ENCODE measurements around the gene KLHL9. TPM values are rescaled to one million over a fixed set of nuclear protein-coding genes. Genes with fewer than 3 reads are reported as not detected.
"Not testable (repeated sequence)": the region's sequence is repeated elsewhere in the genome, so short reads cannot be mapped to it uniquely, and the experiment has no call there.

The KLHL9 gene
- total RNA-seq (10 to 100 TPM in 4 of 5 donors, 1 to 10 TPM in 1; 4.1 to 35.7 (median 14.5) TPM), polyA plus RNA-seq (1 to 10 TPM; 5.4 to 6.3 (median 6.0) TPM)
- long read RNA-seq, donor 1, full-length matches to known transcripts: 19 of 19 reads
- long read RNA-seq, donor 1, partial matches to known transcripts: 0 of 19 reads
- long read RNA-seq, donor 1, other reads (novel, unspliced or antisense): 0 of 19 reads
- long read RNA-seq, donor 2, full-length matches to known transcripts: 15 of 15 reads
- long read RNA-seq, donor 2, partial matches to known transcripts: 0 of 15 reads
- long read RNA-seq, donor 2, other reads (novel, unspliced or antisense): 0 of 15 reads
- long read RNA-seq, donor 3, full-length matches to known transcripts: 8 of 8 reads
- long read RNA-seq, donor 3, partial matches to known transcripts: 0 of 8 reads
- long read RNA-seq, donor 3, other reads (novel, unspliced or antisense): 0 of 8 reads
- long read RNA-seq, donor 4, full-length matches to known transcripts: 3 of 3 reads
- long read RNA-seq, donor 4, partial matches to known transcripts: 0 of 3 reads
- long read RNA-seq, donor 4, other reads (novel, unspliced or antisense): 0 of 3 reads
- long read RNA-seq, donor 5, full-length matches to known transcripts: 24 of 24 reads
- long read RNA-seq, donor 5, partial matches to known transcripts: 0 of 24 reads
- long read RNA-seq, donor 5, other reads (novel, unspliced or antisense): 0 of 24 reads
- long read RNA-seq, donor 6, full-length matches to known transcripts: 44 of 44 reads
- long read RNA-seq, donor 6, partial matches to known transcripts: 0 of 44 reads
- long read RNA-seq, donor 6, other reads (novel, unspliced or antisense): 0 of 44 reads
- long read RNA-seq, donor 7, full-length matches to known transcripts: 37 of 37 reads
- long read RNA-seq, donor 7, partial matches to known transcripts: 0 of 37 reads
- long read RNA-seq, donor 7, other reads (novel, unspliced or antisense): 0 of 37 reads
- long read RNA-seq, donor 8, full-length matches to known transcripts: 21 of 21 reads
- long read RNA-seq, donor 8, partial matches to known transcripts: 0 of 21 reads
- long read RNA-seq, donor 8, other reads (novel, unspliced or antisense): 0 of 21 reads
- long read RNA-seq, donor 9, full-length matches to known transcripts: 31 of 31 reads
- long read RNA-seq, donor 9, partial matches to known transcripts: 0 of 31 reads
- long read RNA-seq, donor 9, other reads (novel, unspliced or antisense): 0 of 31 reads
- long read RNA-seq, donor 10, full-length matches to known transcripts: 8 of 8 reads
- long read RNA-seq, donor 10, partial matches to known transcripts: 0 of 8 reads
- long read RNA-seq, donor 10, other reads (novel, unspliced or antisense): 0 of 8 reads

- intact Hi-C loops (cut with DNase I; ENCODE audit: low total_unique reads): no loop called here
- 0 to 1% (median 0%) methylated on average over 22 to 55 of the region's 55 CpGs for WGBS, 5 donors
- Histone ChIP-seq H3K36me3 (peaks cover 0 to 10% (median 0%) of the 10 kb centered on the region in 4 donors), H3K27me3 (no peaks in the 10 kb centered on the region), H3K9me3 (no peaks in the 10 kb centered on the region), H3K4me3 (peak within 1 kb of the TSS; percentile 66 to 79 (median 72)), H3K27ac (peak within 1 kb of the TSS; percentile 88 to 95 (median 93)), H3K4me1 (peaks cover 26 to 52% (median 41%) of the 10 kb centered on the region in 4 donors)
- TF ChIP-seq POLR2A (IDR thresholded peaks at IDR 0.05) (peak in 1 of 4 donors; percentile 42), POLR2AphosphoS5 (IDR thresholded peaks at IDR 0.05) (peak; percentile 64 to 87 (median 85)), EP300 (IDR thresholded peaks at IDR 0.05) (no peak)
- TF ChIP-seq, protein P1, sequence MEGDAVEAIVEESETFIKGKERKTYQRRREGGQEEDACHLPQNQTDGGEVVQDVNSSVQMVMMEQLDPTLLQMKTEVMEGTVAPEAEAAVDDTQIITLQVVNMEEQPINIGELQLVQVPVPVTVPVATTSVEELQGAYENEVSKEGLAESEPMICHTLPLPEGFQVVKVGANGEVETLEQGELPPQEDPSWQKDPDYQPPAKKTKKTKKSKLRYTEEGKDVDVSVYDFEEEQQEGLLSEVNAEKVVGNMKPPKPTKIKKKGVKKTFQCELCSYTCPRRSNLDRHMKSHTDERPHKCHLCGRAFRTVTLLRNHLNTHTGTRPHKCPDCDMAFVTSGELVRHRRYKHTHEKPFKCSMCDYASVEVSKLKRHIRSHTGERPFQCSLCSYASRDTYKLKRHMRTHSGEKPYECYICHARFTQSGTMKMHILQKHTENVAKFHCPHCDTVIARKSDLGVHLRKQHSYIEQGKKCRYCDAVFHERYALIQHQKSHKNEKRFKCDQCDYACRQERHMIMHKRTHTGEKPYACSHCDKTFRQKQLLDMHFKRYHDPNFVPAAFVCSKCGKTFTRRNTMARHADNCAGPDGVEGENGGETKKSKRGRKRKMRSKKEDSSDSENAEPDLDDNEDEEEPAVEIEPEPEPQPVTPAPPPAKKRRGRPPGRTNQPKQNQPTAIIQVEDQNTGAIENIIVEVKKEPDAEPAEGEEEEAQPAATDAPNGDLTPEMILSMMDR (IDR thresholded peaks at IDR 0.05): no peak
- peak; percentile 93 to 98 for DNase-seq
These were observed at the start of gene KLHL9 for GRCh38 chr9:21334701-21335632. Gene KLHL9, minus strand, starts transcription at chr9:21335404. Its CDS starts 545 bp downstream, at chr9:21334859.

- Histone ChIP-seq H3K27ac (no peak overlapping the region), H3K4me1 (peaks cover 0 to 11% (median 0%) of the 10 kb centered on the region in 4 donors), H3K36me3 (no peaks in the 10 kb centered on the region), H3K9me3 (no peaks in the 10 kb centered on the region), H3K27me3 (peaks cover 0 to 46% (median 6%) of the 10 kb centered on the region in 3 donors), H3K4me3 (no peak overlapping the region)
- 37 to 51% (median 47%) methylated on average over 4 of the region's 4 CpGs for WGBS, 5 donors
- intact Hi-C loops (cut with DNase I; ENCODE audit: low total_unique reads): no loop called here
- no peak for DNase-seq
- TF ChIP-seq EP300 (IDR thresholded peaks at IDR 0.05) (no peak), POLR2AphosphoS5 (IDR thresholded peaks at IDR 0.05) (no peak), POLR2A (IDR thresholded peaks at IDR 0.05) (no peak)
- TF ChIP-seq, protein P1 (IDR thresholded peaks at IDR 0.05): no peak
These were observed 48.4 kb upstream of the KLHL9 start for GRCh38 chr9:21383627-21384026.

- Histone ChIP-seq H3K4me3 (no peak overlapping the region), H3K36me3 (no peaks in the 10 kb centered on the region), H3K9me3 (no peaks in the 10 kb centered on the region), H3K27ac (no peak overlapping the region), H3K4me1 (peaks cover 0 to 11% (median 0%) of the 10 kb centered on the region in 4 donors), H3K27me3 (peaks cover 0 to 34% (median 6%) of the 10 kb centered on the region in 3 donors)
- DNase-seq: peak in 1 of 2 donors; percentile 23
- intact Hi-C loops (cut with DNase I; ENCODE audit: low total_unique reads): no loop called here
- no peak for TF ChIP-seq POLR2AphosphoS5 (IDR thresholded peaks at IDR 0.05)
- TF ChIP-seq, protein P1 (IDR thresholded peaks at IDR 0.05): no peak
- no peak for TF ChIP-seq POLR2A (IDR thresholded peaks at IDR 0.05)
- TF ChIP-seq EP300 (IDR thresholded peaks at IDR 0.05): no peak
- WGBS, 5 donors: 42 to 54% (median 47%) methylated on average over 5 of the region's 5 CpGs
These were observed 46.5 kb upstream of the KLHL9 start for GRCh38 chr9:21381448-21382339.

DNA sequence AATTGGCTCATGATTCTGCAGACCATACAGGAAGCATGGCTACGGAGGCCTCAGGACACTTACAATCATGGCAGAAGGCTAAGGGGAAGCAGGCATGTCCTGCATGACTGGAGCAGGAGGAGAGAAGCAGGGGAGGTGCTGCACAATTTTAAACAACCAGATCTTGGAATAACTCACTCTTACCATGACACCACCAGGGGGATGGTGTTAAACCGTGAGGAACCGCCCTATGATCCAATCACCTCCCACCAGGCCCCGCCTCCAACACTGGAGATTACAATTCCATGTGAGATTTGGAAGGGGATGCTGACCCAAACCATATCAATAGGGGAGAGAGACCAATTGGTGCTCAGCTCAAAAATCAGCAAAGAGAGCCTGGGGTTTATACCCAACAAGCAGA, 36.3 kb upstream of the KLHL9 start:
- intact Hi-C loops (cut with DNase I; ENCODE audit: low total_unique reads); DNase-seq; H3K9me3 ChIP-seq; H3K36me3 ChIP-seq; H3K4me3 ChIP-seq; H3K27me3 ChIP-seq; H3K4me1 ChIP-seq; H3K27ac ChIP-seq: not testable (repeated sequence)
- 69 to 73% (median 70%) methylated on average over 4 of the region's 4 CpGs for WGBS, 5 donors

Measured in stomach (tissue), 19 donors.